Colonic mucosa (tissue), 4 donors: ENCODE results near the gene HERPUD1. TPM values are rescaled to one million over a fixed set of nuclear protein-coding genes. Genes with fewer than 3 reads are reported as not detected.

Experiments used
- DNase-seq: peaks from one replicate; pipeline ENCODE4 v3.0.0-alpha.2; 2020
- H3K27ac ChIP-seq: fragments of 200-600 bp; one replicate; pipeline ENCODE4 v1.8.0; 2021
- H3K27me3 ChIP-seq: fragments of 200-600 bp; one replicate; pipeline ENCODE4 v1.8.0; 2021
- H3K36me3 ChIP-seq: fragments of 200-600 bp; one replicate; pipeline ENCODE4 v1.8.0; 2021
- H3K4me1 ChIP-seq: fragments of 200-600 bp; one replicate; pipeline ENCODE4 v1.8.0; 2021; ENCODE audit warnings: mild to moderate bottlenecking
- H3K4me3 ChIP-seq: fragments of 200-600 bp; one replicate; pipeline ENCODE4 v1.8.0; 2021
- H3K9ac ChIP-seq, 2 donors: one replicate each; pipeline ENCODE4 v1.7.0; 2013; ENCODE audit warnings: control low read depth in 2 of 2, low read depth in 2 of 2, low read length in 2 of 2
- H3K9me3 ChIP-seq: fragments of 200-600 bp; one replicate; pipeline ENCODE4 v1.8.0; 2021
- intact Hi-C: fragments of 100-400 bp; cut with DNase I; formaldehyde crosslinking; loops from one replicate; pipeline ENCODE4 v1.14.1; 2022
- total RNA-seq, 2 donors: library from RNA; stranded (reverse); fragmentation: NEBNext Ultra II Directional in 1 of 2; extraction: Animal tissue kit (Norgen Biotek cat#: 25700) in 1 of 2; gene quantifications; one replicate each; pipeline ENCODE4 v1.2.1, GENCODE V29; 2021
- TF ChIP-seq, protein P1 (sequence below): fragments of 200-600 bp; IDR thresholded peaks from one replicate; pipeline ENCODE4 v1.8.0; 2022; ENCODE audit warnings: antibody characterized with exemption, mild to moderate bottlenecking
- donor health status: healthy.
- donor health status: DM: no; HTN: no; CAD: no.
- donor health status: DM: no; HTN: no; CAD: no.

Gene HERPUD1
- total RNA-seq, 2 donors from 2014 or later, result 130 to 194 TPM

DNA sequence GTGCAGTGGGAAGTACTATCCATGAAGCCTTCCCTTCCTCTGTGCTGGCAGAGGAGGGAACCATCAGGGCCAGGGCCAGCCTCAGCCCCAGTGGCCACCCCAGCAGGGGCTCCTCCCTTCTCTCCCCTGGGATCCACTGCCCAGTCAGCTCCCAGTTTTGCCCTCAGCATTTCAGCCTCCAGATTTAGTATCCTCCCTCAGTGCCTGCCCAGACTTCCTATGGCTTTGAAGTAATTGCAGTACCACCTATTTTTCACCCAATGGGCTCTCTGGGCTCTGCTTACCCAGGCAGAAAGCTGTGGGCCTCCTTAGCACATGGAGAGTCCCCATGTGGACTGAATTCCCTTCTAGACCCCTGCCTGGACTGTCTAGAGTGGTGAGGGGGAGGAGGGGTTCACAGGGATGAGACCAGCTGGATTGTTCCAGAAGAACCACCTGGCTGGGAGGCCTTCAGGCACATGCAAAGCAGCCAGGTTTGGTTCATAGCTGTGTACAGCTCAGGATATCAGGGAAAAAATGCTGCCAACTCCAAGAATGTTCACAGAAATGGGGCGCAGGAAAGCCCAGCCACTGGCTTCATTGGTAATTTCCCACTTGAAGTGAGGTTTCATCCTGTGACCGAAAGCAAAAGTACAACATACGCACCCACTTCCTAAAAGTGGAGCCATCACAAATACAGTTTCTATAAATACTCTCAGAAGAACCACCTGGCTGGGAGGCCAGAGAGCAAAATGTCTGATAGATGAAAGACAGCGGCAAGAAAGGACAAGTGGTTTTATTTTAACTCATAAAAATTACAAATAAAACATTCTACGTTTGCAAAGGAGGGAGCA lies 15.2 kb upstream of the HERPUD1 start:
- peak overlapping the region; percentile 50 for H3K27ac ChIP-seq
- no peaks in the 10 kb centered on the region for H3K36me3 ChIP-seq
- TF ChIP-seq, protein P1, sequence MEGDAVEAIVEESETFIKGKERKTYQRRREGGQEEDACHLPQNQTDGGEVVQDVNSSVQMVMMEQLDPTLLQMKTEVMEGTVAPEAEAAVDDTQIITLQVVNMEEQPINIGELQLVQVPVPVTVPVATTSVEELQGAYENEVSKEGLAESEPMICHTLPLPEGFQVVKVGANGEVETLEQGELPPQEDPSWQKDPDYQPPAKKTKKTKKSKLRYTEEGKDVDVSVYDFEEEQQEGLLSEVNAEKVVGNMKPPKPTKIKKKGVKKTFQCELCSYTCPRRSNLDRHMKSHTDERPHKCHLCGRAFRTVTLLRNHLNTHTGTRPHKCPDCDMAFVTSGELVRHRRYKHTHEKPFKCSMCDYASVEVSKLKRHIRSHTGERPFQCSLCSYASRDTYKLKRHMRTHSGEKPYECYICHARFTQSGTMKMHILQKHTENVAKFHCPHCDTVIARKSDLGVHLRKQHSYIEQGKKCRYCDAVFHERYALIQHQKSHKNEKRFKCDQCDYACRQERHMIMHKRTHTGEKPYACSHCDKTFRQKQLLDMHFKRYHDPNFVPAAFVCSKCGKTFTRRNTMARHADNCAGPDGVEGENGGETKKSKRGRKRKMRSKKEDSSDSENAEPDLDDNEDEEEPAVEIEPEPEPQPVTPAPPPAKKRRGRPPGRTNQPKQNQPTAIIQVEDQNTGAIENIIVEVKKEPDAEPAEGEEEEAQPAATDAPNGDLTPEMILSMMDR, result no peak
- DNase-seq, result no peak
- H3K9me3 ChIP-seq, result no peaks in the 10 kb centered on the region
- no peaks in the 10 kb centered on the region for H3K4me1 ChIP-seq
- no peak overlapping the region for H3K4me3 ChIP-seq
- intact Hi-C loops, result no loop called here
- no peak overlapping the region for H3K9ac ChIP-seq
- H3K27me3 ChIP-seq, result no peaks in the 10 kb centered on the region

DNA sequence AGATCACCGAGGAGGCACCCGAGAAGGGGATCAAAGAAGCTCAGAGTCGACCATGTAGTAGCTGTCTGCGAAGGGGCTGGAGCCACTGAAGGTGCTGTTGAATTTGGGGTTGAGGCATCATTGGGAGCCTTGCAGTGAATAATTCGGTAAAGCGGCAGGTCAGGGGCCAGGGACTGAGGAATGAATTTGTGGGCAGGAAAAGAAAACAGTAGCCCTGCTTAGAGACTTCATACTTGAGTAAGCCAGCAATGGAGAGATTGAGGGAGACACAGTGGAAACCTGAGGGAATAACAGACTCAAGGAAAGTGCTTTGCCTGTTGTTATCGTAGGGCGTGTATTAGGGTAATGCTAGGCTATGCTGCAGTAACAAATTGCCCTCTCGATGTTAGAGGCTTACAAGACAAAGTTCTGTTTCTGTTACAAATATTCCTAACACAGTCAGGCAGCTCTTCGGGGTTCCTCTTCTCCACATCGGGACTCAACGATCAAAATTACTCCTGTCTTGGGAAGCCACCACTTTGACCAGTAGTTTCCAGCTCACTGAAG lies 13.4 kb upstream of the HERPUD1 start:
- Histone ChIP-seq H3K9me3 (no peaks in the 10 kb centered on the region), H3K27me3 (no peaks in the 10 kb centered on the region), H3K36me3 (no peaks in the 10 kb centered on the region), H3K27ac (no peak overlapping the region), H3K9ac (no peak overlapping the region), H3K4me1 (no peaks in the 10 kb centered on the region), H3K4me3 (no peak overlapping the region)
- intact Hi-C loops, result no loop called here
- no peak for DNase-seq
- TF ChIP-seq, protein P1, result no peak

DNA sequence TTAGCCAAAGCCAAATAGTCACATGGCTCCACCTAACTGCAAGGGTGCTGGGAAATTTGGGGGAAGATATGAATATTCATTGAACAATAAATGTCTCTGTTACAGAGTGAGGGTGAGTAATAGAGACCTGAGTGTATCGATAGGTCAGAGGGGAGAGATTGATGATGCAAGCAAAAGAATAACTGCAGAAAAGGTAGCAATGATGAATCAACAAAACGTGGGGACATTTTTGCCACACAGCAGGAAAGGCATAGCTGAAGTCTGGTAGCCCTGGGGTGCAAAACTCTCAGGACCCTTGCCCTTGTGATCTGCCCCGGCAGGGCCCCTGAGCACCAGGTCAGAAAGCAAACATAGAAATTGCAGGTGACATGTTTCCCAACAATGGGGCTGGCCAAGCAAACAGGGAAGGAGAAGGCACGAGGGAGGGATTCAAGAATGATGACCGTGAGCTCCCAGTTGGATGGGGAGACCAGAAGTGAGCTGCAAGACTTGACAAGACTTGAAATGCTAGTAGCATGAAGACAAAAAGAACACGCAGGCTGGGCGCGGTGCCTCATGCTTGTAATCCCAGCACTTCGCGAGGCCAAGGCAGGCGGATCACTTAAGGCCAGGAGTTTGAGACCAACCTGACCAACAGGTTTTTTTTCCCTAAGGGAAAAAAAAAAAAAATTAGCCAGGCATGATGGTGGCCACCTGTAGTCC lies 12.7 kb upstream of the HERPUD1 start:
- Histone ChIP-seq H3K9ac (no peak overlapping the region), H3K27ac (no peak overlapping the region), H3K4me1 (no peaks in the 10 kb centered on the region), H3K27me3 (no peaks in the 10 kb centered on the region), H3K36me3 (no peaks in the 10 kb centered on the region), H3K4me3 (no peak overlapping the region), H3K9me3 (no peaks in the 10 kb centered on the region)
- intact Hi-C loops, result no loop called here
- TF ChIP-seq, protein P1, result no peak
- DNase-seq, result no peak

DNA sequence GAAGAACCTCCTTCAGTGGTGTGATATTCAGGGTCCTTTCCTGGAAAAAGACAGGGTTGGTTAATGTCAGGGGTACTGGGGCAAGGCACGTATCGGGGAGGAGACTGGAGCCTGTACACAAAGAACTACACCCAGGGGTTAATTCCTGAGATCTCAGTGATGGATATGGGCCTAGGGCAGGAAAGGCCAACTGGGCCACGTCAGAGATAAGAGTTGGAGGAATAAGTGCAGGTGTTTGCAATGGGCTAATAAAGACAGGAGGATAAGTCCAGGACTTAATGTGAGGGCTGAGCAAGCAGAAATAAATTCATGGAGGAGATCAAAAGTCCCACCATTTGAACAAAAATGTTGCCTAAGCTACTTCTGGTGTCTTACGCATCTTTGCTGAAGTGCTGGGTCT lies 10.4 kb upstream of the HERPUD1 start:
- Histone ChIP-seq H3K27me3 (no peaks in the 10 kb centered on the region), H3K9me3 (no peaks in the 10 kb centered on the region), H3K27ac (no peak overlapping the region), H3K4me1 (no peaks in the 10 kb centered on the region), H3K36me3 (no peaks in the 10 kb centered on the region), H3K9ac (no peak overlapping the region), H3K4me3 (no peak overlapping the region)
- TF ChIP-seq, protein P1, result no peak
- intact Hi-C loops, result no loop called here
- no peak for DNase-seq

DNA sequence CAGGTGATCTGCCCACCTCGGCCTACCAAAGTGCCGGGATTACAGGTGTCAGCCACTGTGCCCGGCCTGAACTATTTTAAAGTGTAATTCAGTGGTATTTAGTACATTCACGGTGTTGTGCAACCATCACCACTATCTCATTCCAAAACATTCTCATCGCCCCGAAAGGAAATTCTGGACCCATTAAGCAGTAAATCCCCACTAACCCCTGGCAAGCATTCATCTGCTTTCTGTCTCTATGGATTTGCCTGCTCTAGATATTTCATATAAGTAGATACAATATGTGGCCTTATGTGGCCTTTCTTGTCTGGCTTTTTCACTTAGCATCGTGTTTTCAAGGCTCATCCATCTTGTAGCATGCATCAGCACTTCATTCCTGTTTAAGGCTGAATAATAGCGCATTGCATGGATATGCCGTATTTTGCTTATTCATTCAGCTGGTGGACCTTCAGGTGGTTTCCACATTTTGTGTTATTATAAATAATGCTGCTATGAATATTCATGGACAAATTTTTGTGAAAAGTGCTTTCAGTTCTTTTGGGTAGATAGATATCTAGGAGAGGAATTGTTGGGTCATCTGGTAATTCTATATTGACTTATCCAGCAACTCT lies 8.4 kb upstream of the HERPUD1 start:
- Histone ChIP-seq H3K9me3 (no peaks in the 10 kb centered on the region), H3K36me3 (no peaks in the 10 kb centered on the region), H3K4me3 (no peak overlapping the region), H3K27ac (no peak overlapping the region), H3K4me1 (no peaks in the 10 kb centered on the region), H3K27me3 (no peaks in the 10 kb centered on the region), H3K9ac (no peak overlapping the region)
- DNase-seq, result no peak
- intact Hi-C loops, result no loop called here
- TF ChIP-seq, protein P1, result no peak
